Measurements from ENCODE around the gene CCDC57.

DNA sequence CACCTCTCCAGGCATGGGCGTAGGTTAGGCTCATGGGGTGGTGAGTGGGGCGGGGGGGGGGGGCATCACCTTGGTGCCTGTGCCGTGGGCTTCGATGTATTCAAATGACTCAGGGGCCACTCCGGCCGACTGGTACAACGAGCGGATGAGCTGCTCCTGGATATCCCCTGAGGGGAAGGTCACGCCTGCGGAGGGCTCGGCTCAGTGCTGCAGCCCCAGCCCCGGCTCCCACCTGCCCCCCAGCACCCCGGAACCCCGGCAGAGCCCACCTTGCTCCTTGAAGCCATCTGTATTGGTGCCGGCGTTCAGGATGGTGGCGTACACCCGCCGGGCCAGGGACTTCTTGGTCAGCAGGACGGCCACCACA, 120.0 kb downstream of the CCDC57 start:
- TF ChIP-seq, protein P1, sequence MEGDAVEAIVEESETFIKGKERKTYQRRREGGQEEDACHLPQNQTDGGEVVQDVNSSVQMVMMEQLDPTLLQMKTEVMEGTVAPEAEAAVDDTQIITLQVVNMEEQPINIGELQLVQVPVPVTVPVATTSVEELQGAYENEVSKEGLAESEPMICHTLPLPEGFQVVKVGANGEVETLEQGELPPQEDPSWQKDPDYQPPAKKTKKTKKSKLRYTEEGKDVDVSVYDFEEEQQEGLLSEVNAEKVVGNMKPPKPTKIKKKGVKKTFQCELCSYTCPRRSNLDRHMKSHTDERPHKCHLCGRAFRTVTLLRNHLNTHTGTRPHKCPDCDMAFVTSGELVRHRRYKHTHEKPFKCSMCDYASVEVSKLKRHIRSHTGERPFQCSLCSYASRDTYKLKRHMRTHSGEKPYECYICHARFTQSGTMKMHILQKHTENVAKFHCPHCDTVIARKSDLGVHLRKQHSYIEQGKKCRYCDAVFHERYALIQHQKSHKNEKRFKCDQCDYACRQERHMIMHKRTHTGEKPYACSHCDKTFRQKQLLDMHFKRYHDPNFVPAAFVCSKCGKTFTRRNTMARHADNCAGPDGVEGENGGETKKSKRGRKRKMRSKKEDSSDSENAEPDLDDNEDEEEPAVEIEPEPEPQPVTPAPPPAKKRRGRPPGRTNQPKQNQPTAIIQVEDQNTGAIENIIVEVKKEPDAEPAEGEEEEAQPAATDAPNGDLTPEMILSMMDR (IDR thresholded peaks at IDR 0.05): no peak
- no peak for TF ChIP-seq POLR2A (IDR thresholded peaks at IDR 0.05)

All from right lobe of liver (tissue), 4 donors.